Measurements from ENCODE around the gene EAPP. TPM values are rescaled to one million over a fixed set of nuclear protein-coding genes. Genes with fewer than 3 reads are reported as not detected.
A peak's percentile ranks its signal among the peaks of the same experiment; 100 is the strongest.

Gene EAPP
- total and polyA plus RNA-seq, 2 of the 13 experiments (the other 11 are each of a cell fraction or from before 2014, with no cell fraction given) = 68.7 to 110 TPM

DNA sequence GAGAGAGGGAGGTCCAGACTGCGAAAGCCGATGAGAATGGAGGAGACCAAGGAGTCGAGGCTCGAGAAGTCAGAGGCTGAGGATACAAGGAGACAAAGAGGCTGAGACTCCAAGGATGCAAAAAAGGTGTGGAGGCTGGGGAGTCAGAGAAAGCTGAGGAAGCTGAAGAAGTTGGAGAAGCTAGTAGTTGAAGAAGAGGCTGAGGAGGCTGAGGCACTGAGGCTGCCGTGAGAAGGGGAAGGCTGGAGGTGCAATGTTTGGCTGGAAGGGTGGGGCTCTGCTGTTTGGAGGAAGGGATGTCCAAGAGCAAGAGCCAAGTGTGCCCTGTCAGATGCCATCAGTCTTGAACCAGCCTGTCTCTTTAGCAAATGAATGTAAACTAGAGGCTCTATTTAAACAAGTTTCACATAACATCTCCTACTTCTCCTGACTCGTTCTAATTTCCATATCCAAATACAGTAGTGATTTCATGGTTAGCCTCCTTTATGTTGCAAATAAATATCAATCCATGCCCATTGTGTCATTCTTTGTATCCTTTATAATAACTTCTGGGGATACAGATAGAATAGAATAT is 66.7 kb downstream of the EAPP start:
- Histone ChIP-seq H3K4me2 (ENCODE audit: low read depth, low read length) (no peak overlapping the region), H3K4me3 (replicated peaks in 1 of 3; ENCODE audit: insufficient read depth in 1 of 3, low read depth in 2 of 3, low read length in 3 of 3) (no peak overlapping the region), H3K79me2 (ENCODE audit: insufficient read depth, low read length) (no peaks in the 10 kb centered on the region), H3K27me3 (ENCODE audit: control insufficient read depth in 1 of 2, insufficient read depth in 2 of 2, low read length in 2 of 2) (peaks cover 0 to 1% of the 10 kb centered on the region in 2 experiments; a peak in 1 of 5 replicates), H4K20me1 (ENCODE audit: insufficient read depth, low read length) (no peaks in the 10 kb centered on the region), H2AFZ (ENCODE audit: low read length) (no peak overlapping the region), H3K9ac (ENCODE audit: insufficient read depth, low read depth, low read length) (no peak overlapping the region), H3K9me3 (ENCODE audit: low read length) (no peaks in the 10 kb centered on the region), H3K36me3 (replicated peaks in 1 of 2; ENCODE audit: control insufficient read depth in 1 of 2, insufficient read depth in 2 of 2, low read length in 2 of 2) (no peaks in the 10 kb centered on the region), H3K4me1 (ENCODE audit: insufficient read depth, low read length) (peaks cover 20% of the 10 kb centered on the region), H3K27ac (ENCODE audit: extremely low read length, insufficient read depth, low read length) (no peak overlapping the region)
- ATAC-seq (no peak), DNase-seq (ENCODE audit: low spot score) (no peak), FAIRE-seq (no peak)
- intact Hi-C loops (cut with micrococcal nuclease; ENCODE audit: unreplicated experiment) (no loop called here), in situ Hi-C loops (cut with HindIII; ENCODE audit: extremely low pct_ligation_motif_present, low pct_unique_long_range_greater_than_20kb) (loop anchor here (25.0 kb wide), 1 partner anchor 435 kb away; no protein-coding TSS in a partner anchor)
- no TSS peak for BruUV-seq (replicated peaks)
- TF ChIP-seq NFKBIZ (CRISPR knock-in tag; IDR thresholded peaks at IDR 0.05) = no peak
- TF ChIP-seq ZNF558 (CRISPR knock-in tag; IDR thresholded peaks at IDR 0.05; ENCODE audit: borderline replicate concordance) = no peak
- TF ChIP-seq, protein P1, sequence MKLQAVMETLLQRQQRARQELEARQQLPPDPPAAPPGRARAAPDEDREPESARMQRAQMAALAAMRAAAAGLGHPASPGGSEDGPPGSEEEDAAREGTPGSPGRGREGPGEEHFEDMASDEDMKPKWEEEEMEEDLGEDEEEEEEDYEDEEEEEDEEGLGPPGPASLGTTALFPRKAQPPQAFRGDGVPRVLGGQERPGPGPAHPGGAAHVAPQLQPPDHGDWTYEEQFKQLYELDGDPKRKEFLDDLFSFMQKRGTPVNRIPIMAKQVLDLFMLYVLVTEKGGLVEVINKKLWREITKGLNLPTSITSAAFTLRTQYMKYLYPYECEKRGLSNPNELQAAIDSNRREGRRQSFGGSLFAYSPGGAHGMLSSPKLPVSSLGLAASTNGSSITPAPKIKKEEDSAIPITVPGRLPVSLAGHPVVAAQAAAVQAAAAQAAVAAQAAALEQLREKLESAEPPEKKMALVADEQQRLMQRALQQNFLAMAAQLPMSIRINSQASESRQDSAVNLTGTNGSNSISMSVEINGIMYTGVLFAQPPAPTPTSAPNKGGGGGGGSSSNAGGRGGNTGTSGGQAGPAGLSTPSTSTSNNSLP (IDR thresholded peaks at IDR 0.05; ENCODE audit: low read depth, low read length) = no peak
- TF ChIP-seq EHMT2 (IDR thresholded peaks at IDR 0.05; ENCODE audit: borderline replicate concordance, low read depth, low read length) = no peak
- TF ChIP-seq, protein P2, sequence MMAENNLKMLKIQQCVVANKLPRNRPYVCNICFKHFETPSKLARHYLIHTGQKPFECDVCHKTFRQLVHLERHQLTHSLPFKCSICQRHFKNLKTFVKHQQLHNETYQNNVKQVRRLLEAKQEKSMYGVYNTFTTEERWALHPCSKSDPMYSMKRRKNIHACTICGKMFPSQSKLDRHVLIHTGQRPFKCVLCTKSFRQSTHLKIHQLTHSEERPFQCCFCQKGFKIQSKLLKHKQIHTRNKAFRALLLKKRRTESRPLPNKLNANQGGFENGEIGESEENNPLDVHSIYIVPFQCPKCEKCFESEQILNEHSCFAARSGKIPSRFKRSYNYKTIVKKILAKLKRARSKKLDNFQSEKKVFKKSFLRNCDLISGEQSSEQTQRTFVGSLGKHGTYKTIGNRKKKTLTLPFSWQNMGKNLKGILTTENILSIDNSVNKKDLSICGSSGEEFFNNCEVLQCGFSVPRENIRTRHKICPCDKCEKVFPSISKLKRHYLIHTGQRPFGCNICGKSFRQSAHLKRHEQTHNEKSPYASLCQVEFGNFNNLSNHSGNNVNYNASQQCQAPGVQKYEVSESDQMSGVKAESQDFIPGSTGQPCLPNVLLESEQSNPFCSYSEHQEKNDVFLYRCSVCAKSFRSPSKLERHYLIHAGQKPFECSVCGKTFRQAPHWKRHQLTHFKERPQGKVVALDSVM (CRISPR knock-in tag; IDR thresholded peaks at IDR 0.05) = peak; percentile 54; the same call in 1 of the 2 replicates
- no peak for TF ChIP-seq ZKSCAN1 (IDR thresholded peaks at IDR 0.05; ENCODE audit: low read length)
- ChIA-PET CTCF (ENCODE audit: low intra/inter-chr PET ratio, low total read pairs) (no interaction called here), POLR2A (no interaction called here)
- 37% methylated on average over 6 of the region's 6 CpGs for WGBS (ENCODE audit: low lambda C conversion rate)
